GM19463 (cell line): Measurements from ENCODE around the gene ADCY1.

Source experiments
- ATAC-seq: cut with Tn5 transposase; IDR thresholded peaks from one replicate; pipeline ENCODE4 v1.9.1; 2021; ENCODE audit warnings: mild to moderate bottlenecking, moderate library complexity; ENCODE audit not compliant: unreplicated experiment

The ADCY1 gene

DNA sequence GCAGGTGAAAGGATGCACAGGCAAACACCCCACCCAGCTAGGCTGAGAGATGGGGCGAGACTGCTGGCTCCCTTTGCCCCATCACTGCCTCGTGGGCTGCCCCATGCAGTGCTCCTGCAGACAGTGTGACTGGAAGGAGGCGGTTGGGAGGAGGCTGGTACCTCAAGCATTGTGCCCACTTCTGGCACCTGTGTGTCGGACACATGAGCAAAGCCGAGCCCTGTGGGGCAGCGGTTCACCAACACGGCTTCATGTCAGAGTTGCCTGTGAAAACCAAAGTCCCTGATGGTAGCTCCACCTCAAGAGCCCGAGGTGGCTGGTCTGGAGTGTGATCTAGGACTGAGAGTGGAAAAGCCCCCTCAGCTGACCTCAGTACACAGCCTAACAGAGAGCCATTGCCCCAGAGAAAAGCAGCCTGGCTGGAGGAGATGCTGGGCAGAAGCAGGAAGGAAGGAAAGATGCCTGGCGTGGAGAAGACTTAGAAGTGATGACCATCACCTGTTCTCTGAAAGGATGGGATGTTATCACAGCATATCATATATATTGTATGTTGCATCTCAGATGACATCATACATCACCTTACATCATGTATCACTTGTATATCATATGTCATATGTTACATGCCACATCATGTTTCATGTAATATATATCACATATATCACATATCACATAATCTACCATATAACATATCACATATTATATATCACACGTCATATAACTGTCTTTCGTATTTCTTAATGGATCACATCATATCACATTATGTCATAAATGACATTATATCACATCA lies 75.6 kb downstream of the ADCY1 start:
- ATAC-seq: no peak

DNA sequence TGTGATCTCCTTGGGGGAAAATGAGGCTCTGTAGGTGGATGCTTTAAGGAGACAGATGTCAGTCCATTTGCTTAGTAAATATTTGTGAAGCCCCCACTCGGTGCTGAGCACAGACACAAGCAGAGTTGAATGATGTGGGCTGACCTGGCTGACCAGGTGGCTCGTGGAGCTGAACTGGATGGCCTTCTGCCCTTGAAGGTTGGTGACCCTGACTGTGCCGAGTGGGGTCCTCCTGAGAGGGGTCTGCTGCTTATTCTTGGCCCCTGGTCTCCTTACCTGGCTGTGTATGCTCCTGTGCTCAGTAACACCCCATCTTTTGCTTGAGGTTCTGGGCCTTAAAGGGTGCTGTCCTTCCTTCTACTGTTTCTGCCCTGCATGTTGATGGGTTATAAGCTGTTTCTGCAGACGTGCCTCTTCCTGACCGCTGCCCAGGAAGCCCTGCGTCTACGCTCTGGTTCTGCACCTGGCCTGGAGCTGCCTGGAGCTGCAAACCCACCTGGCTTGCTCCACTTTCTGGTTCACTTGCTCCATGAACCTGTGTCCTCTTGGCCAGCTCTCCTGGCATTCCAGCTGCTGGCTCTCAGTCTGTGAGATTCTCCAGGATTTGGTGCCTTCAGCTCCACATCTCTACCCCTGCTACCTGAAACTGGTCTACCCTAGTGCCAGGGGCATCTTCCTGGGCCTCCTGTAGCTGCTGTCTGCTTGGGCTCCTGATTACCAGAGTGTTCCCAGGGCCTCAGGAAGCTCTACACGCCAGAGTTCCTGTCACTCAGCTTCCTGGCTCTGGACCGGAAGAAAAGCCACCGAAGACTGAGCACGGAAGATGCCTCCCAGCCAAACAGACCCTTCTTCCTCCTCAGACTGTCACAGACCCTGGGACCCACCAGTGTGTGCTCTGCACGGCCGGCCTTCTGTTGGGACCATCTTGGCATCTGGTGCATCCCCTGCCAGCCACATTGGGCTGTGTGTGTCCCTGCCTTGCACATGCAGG lies 76.5 kb downstream of the ADCY1 start:
- no peak for ATAC-seq

DNA sequence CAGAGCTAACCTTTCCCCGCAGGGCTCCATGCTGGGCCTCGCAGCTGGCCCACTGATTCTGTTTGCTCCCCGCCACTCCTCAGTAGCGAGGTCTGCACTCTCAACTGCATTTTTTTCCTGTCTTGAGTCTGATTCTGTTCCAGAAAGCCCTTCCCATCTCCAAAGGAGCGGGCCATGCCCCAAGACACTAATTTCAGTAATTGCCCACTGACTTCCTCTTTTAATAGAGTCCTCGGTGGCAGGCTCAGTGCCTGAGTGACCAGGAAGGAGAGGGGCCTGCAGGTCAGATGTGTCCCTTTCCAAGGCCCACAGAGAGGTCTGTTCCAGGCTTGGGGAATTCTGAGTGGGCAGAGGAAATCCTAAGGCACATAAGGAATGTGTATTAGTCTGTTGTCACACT lies 77.4 kb downstream of the ADCY1 start:
- ATAC-seq: no peak

DNA sequence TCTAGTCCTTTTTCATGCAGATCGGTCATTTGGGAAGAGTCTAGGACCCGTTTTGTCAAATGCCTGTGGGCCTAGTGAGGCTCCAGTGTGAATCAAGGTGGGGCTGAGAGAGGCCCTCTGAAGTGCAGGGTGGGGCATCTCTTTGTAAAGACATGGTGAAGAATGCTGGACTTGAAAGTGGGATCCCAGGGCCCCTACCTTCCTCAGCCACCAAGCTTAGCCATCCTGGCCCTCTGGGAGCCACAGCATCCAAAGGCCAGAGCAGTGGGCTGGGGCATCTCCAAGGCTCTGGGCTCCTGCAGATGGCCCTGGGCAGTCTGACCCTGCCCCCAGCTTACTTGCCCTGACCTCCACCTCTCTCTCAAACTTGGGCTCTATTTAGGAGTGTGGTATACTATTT lies 78.5 kb downstream of the ADCY1 start:
- no peak for ATAC-seq

DNA sequence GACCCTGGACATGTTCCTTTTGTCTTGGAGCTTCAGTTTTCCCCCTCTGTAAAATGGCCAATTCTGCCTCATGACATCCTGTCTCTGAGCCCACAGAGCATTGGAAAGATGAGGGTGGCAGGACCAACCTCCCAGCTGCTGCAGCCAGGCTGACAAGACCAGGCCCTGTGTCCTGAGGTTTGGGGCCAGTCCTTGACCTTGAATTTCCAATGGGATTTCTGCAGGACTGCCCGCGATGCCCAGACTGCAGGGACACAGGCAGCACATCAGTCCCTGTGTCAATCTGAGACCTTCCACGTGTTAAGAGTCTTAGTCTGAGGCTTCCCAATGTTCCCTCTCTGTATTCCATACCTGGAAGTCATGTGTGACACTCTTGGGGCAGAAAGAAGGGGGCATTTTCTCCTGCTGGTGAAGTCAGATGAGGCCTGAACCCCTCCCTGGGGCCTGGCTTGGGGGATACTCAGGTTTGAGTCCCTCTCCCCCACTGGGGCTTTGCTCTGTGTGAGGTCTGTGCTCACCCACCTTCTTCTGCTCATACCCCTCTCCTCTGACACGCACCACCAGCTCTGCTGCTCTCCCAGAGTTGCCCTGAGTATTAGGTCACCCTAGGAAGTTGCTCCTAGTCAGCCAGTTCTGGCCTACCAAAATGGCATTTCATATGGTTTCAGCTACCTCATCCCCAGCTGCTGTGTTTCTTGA lies 79.2 kb downstream of the ADCY1 start:
- ATAC-seq: no peak

DNA sequence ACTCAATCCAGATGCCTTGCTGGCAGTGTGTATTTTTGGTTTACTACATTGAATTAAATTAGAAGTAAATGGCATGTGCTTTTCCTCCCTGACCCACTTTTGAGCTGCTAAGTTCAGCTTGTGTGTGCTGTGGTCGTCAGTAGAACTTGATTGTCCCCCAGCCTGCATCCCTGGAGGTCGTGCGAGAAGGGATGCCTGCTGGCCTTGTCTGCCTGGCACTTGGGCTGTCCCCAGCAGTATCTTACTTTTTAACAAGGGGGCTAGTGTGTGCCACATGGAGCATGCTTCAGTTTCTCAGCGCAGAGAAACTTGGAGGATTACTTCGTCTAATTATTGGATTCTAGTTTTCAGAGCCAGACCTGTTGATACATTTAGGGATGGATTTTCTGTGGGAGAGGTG lies 80.2 kb downstream of the ADCY1 start:
- ATAC-seq: no peak

DNA sequence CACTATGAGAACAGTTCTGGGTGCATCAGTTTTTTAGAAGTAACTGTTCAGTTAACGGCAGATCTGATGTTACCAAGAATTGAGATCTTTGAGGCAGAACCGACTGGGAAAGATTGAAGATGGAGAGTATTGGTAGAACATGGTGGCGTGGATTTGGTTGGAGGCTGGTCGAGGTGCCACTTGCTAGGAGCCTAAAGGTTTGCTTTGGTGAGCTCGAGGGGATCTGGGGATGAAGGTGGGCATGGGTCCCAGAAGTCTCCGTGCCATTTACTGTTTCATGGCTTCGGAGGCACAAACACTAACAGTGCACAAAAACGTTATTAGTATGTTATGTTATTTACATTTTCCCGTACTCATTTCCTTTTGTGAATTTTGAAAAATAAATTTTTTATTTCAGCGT lies 81.4 kb downstream of the ADCY1 start:
- ATAC-seq: no peak

DNA sequence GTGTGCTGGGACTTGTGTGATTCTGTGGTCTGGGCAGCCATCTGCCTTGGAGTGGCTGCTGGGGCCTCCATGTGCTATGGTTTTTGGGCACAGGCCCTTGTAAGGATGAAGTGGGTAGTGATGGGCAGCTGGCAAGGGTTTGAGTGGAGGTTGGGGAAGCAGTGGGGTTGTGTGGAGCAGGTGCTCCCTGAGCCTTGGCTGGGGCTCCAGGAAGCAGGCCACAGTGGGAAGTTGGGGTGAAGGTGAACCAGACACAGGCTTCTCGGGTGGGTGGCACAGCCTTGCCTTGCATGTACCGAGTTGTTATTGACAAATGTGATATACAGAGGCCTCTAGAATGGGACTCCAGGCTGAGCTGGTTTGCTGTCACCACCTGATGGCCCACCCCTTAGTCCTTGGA lies 82.3 kb downstream of the ADCY1 start:
- ATAC-seq: no peak

DNA sequence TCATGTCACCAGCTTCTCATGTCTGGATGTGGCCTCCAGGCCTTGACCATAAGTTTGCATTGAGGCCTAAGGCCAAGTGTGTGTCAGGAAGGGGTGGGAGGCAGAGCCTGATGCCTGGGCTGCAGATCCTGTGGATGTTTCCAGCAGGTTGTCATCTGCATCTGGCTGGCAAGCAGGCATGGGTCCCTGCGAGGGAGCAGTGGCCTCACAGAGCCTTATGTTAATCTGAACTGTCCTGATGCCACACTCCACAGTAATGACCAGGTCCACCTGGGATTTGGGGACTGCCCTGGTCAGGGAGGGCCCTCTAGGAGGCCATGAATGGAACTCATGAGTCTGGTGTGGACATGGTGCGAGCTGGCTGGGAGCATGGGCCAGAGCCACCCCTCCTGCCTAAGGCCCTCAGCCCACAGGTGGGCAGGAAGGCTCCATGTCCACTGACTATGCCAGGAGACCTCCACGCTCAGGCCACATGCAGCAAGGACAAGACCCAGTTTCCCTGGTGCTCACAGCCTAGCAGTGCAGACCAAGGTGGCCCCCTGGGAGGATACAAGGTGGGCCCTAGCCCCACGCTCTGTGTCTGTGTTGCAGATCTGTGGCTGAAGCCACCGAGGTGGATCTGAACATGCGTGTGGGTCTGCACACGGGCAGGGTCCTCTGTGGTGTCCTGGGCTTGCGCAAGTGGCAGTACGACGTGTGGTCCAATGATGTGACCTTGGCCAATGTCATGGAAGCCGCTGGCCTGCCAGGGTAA lies 83.1 kb downstream of the ADCY1 start:
- ATAC-seq: no peak

DNA sequence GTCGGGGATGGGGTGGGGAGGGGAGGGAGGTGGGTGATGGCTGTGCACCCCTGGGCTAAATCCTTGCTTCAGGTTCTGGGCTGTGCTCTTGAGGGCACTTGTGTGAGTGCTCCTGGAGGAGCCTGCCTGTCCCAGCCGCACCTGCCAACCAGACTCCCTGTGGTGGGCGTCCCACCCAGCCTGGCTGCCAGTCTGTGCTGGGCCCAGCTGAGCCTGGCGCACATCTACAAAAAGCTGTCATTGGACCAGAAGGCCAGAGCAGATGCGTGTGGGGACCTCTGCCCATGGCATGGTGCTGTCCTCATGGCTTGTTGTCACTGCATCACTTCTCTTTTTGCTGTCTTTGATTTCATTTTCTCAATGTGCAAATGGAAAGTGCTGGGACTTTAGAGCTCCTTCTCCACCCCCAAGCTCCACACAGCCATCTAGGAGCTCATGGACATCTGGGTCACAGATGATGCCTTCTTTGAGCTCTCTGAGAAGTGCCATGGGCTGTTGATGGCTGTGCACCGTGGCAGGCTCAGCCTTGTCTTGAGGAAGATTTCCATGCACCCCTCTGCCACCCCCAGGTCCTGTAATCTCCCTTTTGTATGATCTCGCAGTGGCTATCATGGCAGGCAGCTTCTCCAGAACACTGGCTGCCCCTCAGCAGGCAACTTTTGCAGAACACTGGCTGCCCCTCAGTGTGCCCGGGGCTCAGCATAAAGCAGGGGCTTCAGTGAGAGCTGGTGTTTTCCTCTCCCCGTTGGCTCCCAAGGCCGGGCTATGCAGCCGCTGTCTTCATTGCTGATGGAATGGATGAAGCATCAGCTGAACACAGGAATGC lies 83.9 kb downstream of the ADCY1 start:
- no peak for ATAC-seq

DNA sequence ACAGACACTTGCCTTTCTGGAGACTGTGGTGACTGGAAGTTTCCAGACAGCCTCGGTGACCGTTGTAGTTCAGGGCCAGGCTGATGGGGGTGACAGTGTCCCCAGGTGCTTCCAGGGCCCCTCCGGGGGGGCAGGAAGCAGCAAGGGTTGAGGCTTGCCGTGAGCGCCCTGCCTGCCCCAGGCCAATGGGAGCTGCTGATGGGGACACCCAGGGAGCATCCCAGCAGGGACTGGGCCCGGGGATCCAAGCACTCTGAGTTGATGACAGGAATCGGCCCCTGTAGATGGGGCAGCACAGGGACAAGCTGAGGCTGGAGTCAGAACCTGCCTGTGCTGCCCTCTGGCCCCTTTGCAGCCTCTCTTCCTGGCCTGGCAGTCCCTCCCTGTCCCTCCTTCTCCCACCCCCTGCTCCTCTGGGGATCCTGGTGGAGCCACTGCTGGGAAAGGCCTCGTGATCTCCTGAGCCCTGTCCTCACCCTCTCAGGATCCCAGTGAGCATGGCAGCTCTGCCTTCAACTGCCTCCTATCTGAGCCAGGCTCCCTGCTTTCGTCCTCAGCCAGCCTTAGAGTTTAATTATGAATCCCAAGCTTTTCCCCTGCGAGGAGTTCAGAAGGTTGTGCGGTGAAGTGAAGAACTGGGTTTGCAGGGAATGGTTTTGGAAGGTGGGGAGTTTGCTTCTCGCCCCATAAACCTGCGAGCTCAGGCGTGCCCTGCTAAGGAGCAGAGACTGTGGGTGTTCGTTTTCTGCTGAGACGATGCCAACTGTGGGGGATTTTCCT lies 84.7 kb downstream of the ADCY1 start:
- no peak for ATAC-seq

DNA sequence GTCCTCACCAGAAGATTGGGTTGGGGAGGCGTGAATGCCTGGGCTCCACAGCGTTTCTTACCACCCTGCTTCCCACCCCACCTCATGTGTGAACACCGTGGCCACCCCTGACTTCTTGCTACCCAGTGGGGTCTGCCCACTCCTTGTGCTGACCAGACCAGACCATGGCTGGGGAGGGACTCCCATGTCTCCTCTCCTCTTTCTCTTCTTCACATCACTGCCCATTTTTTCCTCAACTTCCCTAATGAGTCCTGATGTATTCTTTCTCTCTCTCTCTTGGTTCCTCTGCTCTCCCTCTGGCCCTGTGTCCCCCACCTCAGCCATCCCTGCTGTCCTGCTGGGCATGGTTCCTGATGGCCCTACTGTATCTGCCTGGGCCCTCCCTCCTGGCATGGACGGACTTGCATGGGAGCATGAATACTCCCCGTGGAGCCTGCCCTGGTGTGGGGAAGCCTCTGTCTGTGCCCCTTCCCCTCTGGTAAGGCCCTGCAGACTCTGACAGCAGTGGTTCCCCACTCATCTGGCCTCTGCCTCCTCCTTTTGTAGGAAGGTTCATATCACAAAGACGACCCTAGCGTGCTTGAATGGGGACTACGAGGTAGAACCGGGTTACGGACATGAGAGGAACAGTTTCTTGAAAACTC lies 85.5 kb downstream of the ADCY1 start:
- ATAC-seq: no peak

DNA sequence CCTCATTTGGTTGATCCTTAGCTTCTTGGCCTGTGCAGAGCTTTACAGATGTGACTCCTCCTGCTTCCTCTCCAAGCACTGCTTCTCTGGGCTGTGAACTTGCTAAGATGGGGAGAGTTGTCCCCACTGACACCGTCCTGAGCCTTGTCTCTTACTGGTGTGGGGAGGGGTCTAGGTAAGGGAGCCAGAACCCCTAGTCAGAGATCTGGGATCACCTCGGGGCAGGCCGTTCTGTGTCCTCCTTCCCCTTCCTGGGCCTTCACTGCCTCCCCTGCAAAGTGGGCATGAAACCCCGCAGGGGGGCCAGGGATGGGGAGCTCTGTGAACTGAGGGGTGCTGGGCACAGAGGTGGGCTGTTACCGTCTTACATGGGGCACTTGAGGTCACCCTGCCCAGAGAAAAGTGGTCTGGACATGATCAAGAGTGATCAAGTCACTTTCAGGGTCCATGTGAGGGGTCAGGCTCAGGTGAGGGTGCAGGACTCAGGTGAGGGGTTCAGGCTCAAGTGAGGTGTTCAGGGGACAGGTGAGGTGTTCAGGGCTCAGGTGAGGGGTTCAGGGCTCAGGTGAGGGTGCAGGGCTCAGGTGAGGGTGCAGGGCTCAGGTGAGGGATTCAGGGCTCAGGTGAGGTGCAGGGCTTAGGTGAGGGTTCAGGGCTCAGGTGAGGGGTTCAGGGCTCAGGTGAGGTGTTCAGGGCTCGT lies 86.2 kb downstream of the ADCY1 start:
- no peak for ATAC-seq

DNA sequence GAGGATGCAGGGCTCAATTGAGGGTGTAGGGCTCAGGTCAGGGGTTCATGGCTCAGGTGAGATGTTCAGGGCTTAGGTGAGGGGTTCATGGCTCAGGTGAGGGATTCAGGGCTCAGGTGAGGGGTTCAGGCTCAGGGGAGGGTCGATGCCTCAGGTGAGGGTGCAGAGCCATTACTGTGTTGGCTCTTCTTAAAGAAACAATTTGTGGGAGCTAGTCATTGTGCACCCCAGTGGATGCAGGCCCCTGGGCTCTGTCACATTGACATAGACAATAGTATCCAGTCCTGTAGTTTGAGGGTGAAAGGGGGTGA lies 86.7 kb downstream of the ADCY1 start:
- no peak for ATAC-seq

DNA sequence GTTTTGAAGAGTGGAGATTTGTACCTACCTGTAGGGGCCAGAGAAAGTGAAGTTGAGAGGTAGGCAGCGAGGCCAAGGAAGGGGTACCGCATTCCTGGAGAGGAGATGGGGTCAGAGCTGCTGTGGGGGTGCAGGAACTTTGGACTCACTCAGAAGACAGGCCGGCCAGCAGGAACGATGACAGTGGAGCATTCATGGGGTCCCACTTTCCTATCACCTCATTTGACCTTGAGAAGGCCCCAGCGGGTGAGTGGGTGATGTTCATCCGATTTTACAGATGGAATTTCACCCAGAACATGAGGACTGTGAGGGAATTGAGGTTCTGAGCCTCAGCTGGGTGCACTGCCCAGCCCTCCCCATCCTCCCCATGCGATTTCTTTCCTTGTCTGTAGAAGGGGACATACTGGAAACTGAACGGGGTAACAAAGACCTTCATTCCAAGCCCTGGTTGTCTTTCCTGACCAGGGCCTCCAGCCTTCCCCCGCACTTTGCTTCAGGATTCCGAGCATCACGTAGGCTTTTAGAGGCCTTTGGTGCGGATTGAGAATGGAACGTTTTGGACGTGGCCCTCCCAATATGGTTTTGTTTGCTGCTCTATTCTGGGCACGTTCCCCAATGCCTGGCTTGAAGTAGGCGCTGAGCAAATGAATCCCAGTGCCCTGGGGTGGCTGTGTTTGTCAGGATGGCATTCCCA lies 87.3 kb downstream of the ADCY1 start:
- no peak for ATAC-seq

DNA sequence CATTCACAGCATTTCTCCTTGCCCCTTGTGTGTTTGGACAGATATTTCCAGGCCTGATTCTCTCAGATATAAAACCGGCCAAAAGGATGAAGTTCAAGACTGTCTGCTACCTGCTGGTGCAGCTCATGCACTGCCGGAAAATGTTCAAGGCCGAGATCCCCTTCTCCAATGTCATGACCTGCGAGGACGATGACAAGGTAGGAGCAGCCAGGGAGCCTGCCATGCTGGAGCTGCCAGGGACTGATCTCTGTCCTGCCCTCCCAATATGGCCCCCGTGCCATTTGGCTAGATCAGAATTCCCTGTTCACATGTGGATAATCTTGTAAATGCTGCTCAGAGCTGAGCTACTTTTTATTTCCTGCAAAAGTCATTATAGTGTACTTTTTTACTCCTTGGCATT lies 87.8 kb downstream of the ADCY1 start:
- ATAC-seq: no peak

DNA sequence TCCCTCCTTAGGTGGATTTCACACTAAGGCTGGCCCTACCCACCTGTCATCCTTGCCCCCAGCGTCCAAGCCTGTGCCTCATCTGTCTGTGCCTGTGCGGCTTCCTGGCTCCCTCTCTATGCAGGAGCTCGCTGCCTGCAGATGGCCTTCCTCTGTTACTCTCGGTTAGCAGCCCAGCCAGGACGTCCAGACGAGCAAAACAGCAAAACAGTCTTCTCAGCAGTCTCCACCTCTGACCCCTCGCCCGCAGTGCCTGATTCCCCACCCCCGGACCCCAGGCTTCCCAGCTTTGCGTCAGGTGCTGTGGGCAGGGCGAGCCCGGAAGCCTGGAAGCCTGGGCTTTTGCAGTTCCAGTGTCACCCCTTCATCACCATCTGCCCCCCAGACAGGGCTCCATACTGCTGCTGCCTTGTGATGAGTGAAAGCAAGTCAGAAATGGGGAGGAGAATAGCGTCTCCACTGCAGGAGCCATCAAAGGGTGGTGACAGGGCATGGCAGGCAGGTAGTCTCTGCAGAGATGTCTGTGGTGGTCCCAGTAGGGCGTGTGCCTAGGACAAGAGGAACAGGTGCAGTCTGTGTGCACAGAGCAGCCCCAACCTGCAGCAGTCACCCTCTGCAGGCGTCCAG lies 88.5 kb downstream of the ADCY1 start:
- no peak for ATAC-seq
